Mononuclear cell (primary cell): Measurements from ENCODE around the gene PARL. TPM values are rescaled to one million over a fixed set of nuclear protein-coding genes. Genes with fewer than 3 reads are reported as not detected.

ENCODE experiments used
- H3K27me3 ChIP-seq: 2 replicates; pipeline ENCODE4 v1.6.0; 2011; ENCODE audit warnings: low read length, control low read depth; ENCODE audit not compliant: insufficient read depth
- H3K4me1 ChIP-seq: 2 replicates; pipeline ENCODE4 v1.5.1; 2011; ENCODE audit warnings: mild to moderate bottlenecking, low read length, control low read depth; ENCODE audit not compliant: insufficient read depth
- H3K4me3 ChIP-seq: 2 replicates; pipeline ENCODE4 v1.5.1; 2011; ENCODE audit warnings: mild to moderate bottlenecking, low read length, moderate library complexity
- H3K9me3 ChIP-seq: 2 replicates; pipeline ENCODE4 v1.5.1; 2011; ENCODE audit warnings: low read depth, mild to moderate bottlenecking, control low read depth, low read length
- total RNA-seq: library from RNA; depleted of rRNA; stranded (reverse); fragments of >200 nt; gene quantifications from one replicate; pipeline ENCODE4 v1.2.3, GENCODE V29; 2012

The PARL gene
- total RNA-seq, 1 donor = 41.1 TPM

DNA sequence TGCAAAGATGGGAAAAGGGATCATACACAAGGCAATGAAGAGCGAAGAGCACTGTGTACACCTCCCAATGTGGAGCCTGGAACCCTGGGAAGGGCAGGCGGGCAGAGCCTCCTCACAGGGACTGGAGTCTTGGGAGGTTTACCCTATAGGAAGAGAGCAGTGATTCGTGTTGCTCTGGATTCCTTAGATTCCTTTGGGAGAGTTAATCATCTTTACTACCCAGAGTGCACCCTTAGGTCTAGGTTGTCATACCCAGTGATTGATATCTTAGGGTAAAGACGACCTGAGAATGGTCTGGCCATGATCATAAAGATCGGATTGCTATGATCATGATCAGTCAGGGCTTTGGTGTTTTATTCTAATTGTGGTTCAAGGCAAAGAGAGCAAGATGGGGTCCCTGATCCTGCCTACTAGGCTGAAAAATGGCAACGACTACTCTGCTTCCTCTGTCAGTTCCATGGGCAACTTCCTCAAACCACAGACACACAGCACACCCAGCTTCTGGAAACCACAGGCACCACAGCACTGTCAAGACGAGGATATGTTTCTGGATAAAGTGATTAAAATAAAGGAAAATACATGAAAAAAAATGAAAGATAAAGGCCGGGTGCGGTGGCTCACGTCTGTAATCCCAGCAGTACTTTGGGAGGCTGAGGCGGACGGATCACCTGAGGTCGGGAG lies 38.9 kb downstream of the PARL start:
- Histone ChIP-seq H3K4me1 (no peaks in the 10 kb centered on the region), H3K9me3 (no peaks in the 10 kb centered on the region), H3K4me3 (no peak overlapping the region), H3K27me3 (no peaks in the 10 kb centered on the region)

GRCh38 chr3:183845090-183845489 lies 39.6 kb downstream of the PARL start:
- H3K4me3 ChIP-seq = no peak overlapping the region
- no peaks in the 10 kb centered on the region for H3K27me3 ChIP-seq
- H3K9me3 ChIP-seq = no peaks in the 10 kb centered on the region
- H3K4me1 ChIP-seq = no peaks in the 10 kb centered on the region

DNA sequence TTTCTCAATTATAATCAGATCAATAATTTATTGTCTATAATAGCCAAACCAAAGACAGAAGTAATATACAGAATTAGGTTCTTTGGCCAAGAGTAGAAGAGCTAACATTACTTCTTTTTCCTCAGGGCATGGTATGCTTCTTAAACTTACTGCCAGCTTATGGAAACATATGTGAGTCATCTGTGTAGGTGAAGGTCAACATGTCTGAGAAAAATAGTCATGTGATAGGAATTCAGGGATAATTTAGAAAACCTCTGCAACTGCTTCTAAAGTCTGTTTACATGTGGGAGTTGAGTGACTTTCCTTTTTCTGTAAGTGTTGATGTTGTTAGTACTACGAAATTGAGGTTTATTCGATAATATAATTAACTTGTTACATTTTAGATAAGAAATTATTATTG lies 40.1 kb downstream of the PARL start:
- Histone ChIP-seq H3K4me1 (no peaks in the 10 kb centered on the region), H3K9me3 (no peaks in the 10 kb centered on the region), H3K27me3 (no peaks in the 10 kb centered on the region), H3K4me3 (no peak overlapping the region)

- Histone ChIP-seq H3K4me3 (no peak overlapping the region), H3K27me3 (no peaks in the 10 kb centered on the region), H3K9me3 (no peaks in the 10 kb centered on the region), H3K4me1 (no peaks in the 10 kb centered on the region)
These were observed 44.9 kb downstream of the PARL start for GRCh38 chr3:183839751-183840150.

DNA sequence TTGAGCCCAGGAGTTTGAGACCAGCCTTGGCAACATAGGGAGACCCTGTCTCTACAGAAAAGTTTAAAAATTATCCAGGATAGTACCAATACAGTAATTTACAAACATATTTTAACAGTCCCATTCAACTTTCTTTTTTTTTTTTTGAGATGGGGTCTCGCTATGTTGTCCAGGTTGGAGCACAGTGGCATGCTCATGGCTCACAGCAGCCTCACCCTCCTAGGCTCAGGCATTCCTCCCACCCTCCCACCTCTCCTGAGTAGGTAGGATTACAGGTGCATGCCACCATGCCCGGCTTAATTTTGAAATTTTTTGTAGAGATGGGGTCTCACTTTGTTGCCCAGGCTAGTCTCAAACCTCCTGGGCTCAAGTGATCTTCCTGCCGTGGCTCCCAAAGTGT lies 46.8 kb downstream of the PARL start:
- Histone ChIP-seq H3K27me3 (no peaks in the 10 kb centered on the region), H3K4me3 (no peak overlapping the region)

DNA sequence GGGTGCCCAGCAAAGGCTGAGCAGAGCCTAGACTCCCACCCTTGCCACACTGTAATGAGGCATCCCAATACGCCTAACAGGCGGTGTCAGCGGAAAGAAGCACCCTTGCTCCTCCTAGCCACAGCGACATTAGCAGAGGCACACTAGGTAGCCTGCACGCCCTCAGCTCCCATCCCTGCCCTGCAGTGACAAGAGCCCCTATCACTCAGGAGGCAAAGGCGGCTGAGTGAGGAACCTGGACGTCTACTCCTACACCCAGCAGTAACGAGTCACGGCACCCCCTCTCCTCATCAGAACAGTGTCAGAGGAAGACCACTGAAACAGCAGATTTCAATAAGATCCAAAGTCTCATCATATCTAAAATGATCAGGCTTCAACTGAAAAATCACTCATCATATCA lies 47.3 kb downstream of the PARL start:
- H3K4me1 ChIP-seq = no peaks in the 10 kb centered on the region
- no peaks in the 10 kb centered on the region for H3K27me3 ChIP-seq
- no peaks in the 10 kb centered on the region for H3K9me3 ChIP-seq
- H3K4me3 ChIP-seq = no peak overlapping the region

More for the DNA sequence above, 46.8 kb downstream of the PARL start:
- Histone ChIP-seq H3K4me1 (no peaks in the 10 kb centered on the region), H3K9me3 (no peaks in the 10 kb centered on the region)

- no peaks in the 10 kb centered on the region for H3K9me3 ChIP-seq
- H3K27me3 ChIP-seq = no peaks in the 10 kb centered on the region
- H3K4me3 ChIP-seq = no peak overlapping the region
- no peaks in the 10 kb centered on the region for H3K4me1 ChIP-seq
These were observed 51.2 kb downstream of the PARL start for GRCh38 chr3:183833516-183833915.

- H3K4me1 ChIP-seq = peaks cover 4% of the 10 kb centered on the region
These were observed 54.5 kb downstream of the PARL start for GRCh38 chr3:183830187-183830586.

GRCh38 chr3:183829466-183829865 lies 55.2 kb downstream of the PARL start:
- Histone ChIP-seq H3K4me3 (no peak overlapping the region), H3K27me3 (no peaks in the 10 kb centered on the region), H3K9me3 (no peaks in the 10 kb centered on the region), H3K4me1 (peaks cover 11% of the 10 kb centered on the region)

More at GRCh38 chr3:183830187-183830586, 54.5 kb downstream of the PARL start:
- Histone ChIP-seq H3K9me3 (no peaks in the 10 kb centered on the region), H3K27me3 (no peaks in the 10 kb centered on the region), H3K4me3 (no peak overlapping the region)

DNA sequence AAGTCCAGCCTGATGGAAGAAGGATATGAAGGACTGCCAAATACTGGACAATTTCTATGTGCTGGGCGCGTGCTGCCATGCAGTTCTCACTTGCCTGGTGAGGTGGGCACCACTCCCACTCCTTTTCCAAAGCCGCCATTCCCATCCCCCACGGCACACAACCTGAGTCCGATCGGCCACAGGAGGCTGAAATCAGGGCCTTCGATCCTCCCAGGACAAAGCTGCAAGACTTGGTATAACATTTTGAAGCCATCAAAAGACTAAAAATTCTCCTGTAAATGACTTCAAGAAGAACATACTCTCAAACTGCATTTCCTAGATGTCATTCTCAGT lies 56.2 kb downstream of the PARL start:
- Histone ChIP-seq H3K9me3 (no peaks in the 10 kb centered on the region), H3K4me1 (peaks cover 20% of the 10 kb centered on the region), H3K27me3 (no peaks in the 10 kb centered on the region), H3K4me3 (no peak overlapping the region)

- no peaks in the 10 kb centered on the region for H3K9me3 ChIP-seq
- H3K27me3 ChIP-seq = no peaks in the 10 kb centered on the region
- peaks cover 21% of the 10 kb centered on the region for H3K4me1 ChIP-seq
- H3K4me3 ChIP-seq = no peak overlapping the region
These were observed 56.7 kb downstream of the PARL start for GRCh38 chr3:183827809-183828537.

DNA sequence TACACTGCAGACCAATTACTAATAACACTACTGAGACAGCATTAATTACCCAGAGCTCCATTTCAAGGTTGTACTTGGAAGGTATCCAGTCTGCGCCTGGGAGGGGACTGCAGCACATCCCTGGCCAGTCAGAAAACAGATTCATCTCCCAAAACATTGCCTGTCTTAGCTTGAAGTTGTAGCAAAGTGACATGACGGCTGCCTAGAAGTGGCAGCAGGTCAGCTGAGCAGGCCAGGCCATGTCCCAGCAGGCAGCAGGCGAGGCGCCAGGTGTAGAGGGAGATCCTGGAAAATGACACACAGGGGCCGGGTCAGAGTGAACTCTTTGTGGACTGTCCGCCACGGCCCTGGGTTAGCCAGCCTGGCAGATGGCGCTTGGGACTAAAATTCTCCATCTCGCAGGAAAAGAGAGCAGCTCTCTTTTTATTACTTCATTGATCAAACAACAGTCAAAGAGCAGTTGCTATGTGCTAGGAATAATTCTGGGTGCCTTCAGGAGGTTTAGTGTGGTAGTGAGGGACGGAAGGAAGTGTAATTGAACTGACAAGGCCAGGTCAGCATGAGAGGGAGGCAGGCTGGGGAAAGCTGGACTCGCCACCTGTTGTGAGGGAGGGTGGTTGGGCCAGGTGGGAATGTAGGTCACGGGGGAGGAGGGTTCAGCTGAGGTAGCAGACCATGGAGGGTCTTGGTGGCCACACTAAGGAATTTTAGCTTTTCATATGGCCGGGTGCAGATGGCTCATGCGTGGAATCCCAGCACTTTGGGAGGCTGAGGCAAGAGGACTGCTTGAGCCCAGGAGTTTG lies 58.0 kb downstream of the PARL start:
- Histone ChIP-seq H3K9me3 (no peaks in the 10 kb centered on the region), H3K4me3 (no peak overlapping the region), H3K27me3 (no peaks in the 10 kb centered on the region), H3K4me1 (peaks cover 21% of the 10 kb centered on the region)

- Histone ChIP-seq H3K9me3 (no peaks in the 10 kb centered on the region), H3K4me3 (peak within 1 kb of the TSS; percentile 40), H3K4me1 (peaks cover 21% of the 10 kb centered on the region)
These were observed 59.1 kb downstream of the PARL start, which contains the start of gene MAP6D1 for GRCh38 chr3:183825456-183826161. TSS of gene MAP6D1 (minus strand) at chr3:183825577. CDS start at chr3:183825547, 30 bp downstream.

DNA sequence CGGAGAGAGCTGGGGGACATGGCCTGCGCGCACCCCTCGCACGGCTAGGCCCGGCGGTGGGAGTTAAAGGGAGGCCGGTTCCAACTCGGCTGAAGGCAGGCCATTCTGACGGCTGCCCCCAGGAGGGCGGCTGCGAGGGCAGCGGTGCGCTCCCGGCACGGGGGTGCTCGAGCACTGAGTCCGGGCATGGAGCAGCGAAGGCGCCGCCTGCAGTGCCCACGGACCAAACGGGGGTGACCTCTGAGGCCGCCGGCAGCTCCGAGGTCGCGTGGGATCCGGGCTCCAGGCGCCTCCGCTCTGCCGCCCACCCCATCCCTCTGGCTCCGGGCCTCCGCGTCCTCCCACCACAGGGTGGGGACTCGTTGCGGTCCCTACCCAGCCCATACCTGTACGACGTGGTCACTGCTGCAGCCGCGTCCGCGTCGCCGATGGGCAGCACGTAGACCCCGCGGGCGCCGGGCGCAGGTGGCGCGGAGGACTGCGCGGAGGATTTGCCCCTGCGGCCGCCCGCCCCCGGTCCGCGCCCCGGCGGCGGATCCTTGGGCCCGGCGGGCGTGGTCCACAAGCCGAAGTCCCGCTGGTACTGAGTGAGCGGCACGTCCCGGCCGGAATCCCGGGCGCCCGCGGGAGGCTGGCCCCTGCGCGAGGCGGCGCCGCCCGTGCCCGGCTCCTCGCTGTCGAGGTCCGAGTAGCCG lies 59.8 kb downstream of the PARL start:
- peak overlapping the region; percentile 40 for H3K4me3 ChIP-seq
- H3K9me3 ChIP-seq = no peaks in the 10 kb centered on the region
- no peaks in the 10 kb centered on the region for H3K27me3 ChIP-seq
- peaks cover 21% of the 10 kb centered on the region for H3K4me1 ChIP-seq

More at GRCh38 chr3:183825456-183826161, 59.1 kb downstream of the PARL start, which contains the start of gene MAP6D1:
- H3K27me3 ChIP-seq = no peaks in the 10 kb centered on the region
